ENCODE results near the gene PCED1B.

The PCED1B gene

DNA sequence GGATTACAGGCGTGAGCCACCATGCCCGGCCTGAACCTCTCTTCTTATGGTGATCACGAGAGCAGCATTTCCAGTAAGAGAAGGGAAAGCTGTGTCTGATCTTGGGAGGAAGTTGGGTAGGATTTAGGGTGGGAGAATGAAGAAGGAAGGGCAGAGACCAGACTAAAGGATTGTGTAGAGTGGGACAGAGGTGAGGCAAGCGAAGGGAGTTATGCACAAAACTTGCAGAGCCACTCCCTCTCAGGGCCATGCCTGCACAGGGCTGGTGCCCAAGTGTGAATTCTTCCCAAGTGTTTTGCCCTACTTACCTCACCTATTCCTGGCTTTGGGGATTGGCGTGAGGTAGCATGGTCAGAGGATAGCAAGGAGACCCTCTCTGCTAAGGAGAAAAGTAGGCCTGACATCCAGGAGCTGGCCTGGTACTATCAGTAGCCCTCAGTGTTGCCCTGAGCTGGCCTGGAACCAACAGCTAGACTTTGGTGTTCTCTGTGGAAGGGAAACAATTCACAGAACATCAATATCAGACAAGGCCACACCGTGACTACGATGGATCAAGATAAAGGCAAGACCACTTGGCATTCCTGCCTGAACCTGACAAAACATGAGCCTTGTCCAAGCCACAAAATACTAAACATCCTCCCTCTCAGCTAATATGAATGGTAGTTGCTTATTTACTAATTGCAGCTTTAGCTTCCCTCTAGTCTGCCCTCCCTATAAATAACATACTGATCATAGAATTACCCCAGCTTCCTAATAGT is 201.3 kb downstream of the PCED1B start:
- DNase-seq = no peak

DNA sequence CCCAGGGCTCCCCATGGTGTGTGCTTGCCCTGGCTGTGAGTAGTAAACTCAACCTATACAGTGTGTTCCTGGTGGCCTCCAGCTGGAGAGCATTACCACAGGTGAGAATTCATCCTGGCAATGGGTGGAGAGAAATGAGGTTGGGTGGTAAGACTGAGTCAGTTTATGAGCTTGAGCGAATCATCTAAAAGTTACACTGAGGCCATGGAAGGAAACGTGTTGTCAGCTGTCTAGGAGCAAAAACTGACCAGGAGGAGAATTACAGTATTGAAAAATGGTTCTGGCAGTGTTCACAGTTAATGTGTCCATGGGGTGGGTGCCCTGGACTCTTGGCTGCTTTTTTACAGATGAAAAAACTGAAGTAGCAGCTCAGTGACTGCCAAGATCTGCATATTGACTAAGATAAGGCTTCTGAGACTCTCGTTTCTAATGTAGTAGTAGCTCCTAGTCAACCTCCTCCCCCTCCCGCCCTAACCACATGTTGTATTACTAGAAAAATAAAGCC is 202.3 kb downstream of the PCED1B start:
- DNase-seq = no peak

DNA sequence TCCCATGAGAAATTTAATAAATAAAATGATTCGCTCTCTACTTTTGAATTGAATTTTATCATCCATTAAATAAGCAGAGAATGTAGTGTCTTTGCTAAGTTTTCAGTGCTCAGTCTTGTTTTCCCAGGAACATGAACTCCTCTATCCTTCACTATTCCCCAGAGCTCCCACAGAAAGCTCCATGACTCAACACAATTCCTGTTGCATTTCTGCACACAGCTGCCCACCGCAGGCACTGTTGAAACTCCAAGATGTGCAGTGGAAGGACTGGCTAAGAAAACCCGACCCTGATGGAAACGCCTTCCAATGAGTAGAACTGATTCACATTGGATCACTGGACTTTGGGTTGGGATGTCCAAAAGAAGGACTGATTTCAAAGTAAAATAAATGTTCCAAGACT is 202.8 kb downstream of the PCED1B start:
- no peak for DNase-seq

All from NCI-H1092 (cell line).